ENCODE measurements around the gene ATP6V1F.

The ATP6V1F gene

GRCh38 chr7:128831994-128832879, 30.4 kb upstream of the ATP6V1F start:
- Mint-ChIP-seq H3K9me3 (no peaks in the 10 kb centered on the region), H3K36me3 (ENCODE audit: low read depth) (no peaks in the 10 kb centered on the region), H3K27ac (no peak overlapping the region), H3K4me3 (no peak overlapping the region), H3K4me1 (ENCODE audit: low read depth) (peaks cover 1% of the 10 kb centered on the region), H3K27me3 (ENCODE audit: low read depth) (peaks cover 52% of the 10 kb centered on the region)

GRCh38 chr7:128832880-128833147, 29.8 kb upstream of the ATP6V1F start:
- H3K4me1 Mint-ChIP-seq (ENCODE audit: low read depth), result peaks cover 1% of the 10 kb centered on the region
- no peaks in the 10 kb centered on the region for H3K36me3 Mint-ChIP-seq (ENCODE audit: low read depth)
- no peak overlapping the region for H3K4me3 Mint-ChIP-seq
- peaks cover 51% of the 10 kb centered on the region for H3K27me3 Mint-ChIP-seq (ENCODE audit: low read depth)
- H3K27ac Mint-ChIP-seq, result no peak overlapping the region
- H3K9me3 Mint-ChIP-seq, result no peaks in the 10 kb centered on the region

GRCh38 chr7:128833148-128833945, 29.3 kb upstream of the ATP6V1F start:
- Mint-ChIP-seq H3K4me3 (no peak overlapping the region), H3K9me3 (no peaks in the 10 kb centered on the region), H3K4me1 (ENCODE audit: low read depth) (peaks cover 1% of the 10 kb centered on the region), H3K27me3 (ENCODE audit: low read depth) (peaks cover 46% of the 10 kb centered on the region), H3K36me3 (ENCODE audit: low read depth) (no peaks in the 10 kb centered on the region), H3K27ac (no peak overlapping the region)

DNA sequence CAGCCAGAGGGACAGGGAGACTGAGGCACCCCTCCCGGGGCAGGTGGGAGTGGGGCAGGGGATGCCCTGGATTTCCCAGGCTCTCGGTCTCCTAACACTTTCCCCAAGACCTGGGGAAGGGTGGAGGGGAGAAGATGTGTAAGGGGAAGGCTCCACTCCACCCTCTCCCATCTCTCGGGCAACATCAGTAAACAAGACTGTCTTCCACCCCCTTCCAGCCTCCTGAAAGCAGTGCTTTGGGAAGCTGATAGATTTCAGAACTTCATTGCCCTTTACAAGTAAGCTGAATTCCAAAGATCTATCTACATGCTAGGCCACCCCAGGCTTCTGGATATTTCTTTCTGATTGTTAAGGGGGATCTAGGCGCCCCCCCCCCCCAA, 28.7 kb upstream of the ATP6V1F start:
- H3K4me3 Mint-ChIP-seq, result no peak overlapping the region
- H3K4me1 Mint-ChIP-seq (ENCODE audit: low read depth), result peaks cover 1% of the 10 kb centered on the region
- no peak overlapping the region for H3K27ac Mint-ChIP-seq
- H3K9me3 Mint-ChIP-seq, result no peaks in the 10 kb centered on the region
- peaks cover 40% of the 10 kb centered on the region for H3K27me3 Mint-ChIP-seq (ENCODE audit: low read depth)
- no peaks in the 10 kb centered on the region for H3K36me3 Mint-ChIP-seq (ENCODE audit: low read depth)

DNA sequence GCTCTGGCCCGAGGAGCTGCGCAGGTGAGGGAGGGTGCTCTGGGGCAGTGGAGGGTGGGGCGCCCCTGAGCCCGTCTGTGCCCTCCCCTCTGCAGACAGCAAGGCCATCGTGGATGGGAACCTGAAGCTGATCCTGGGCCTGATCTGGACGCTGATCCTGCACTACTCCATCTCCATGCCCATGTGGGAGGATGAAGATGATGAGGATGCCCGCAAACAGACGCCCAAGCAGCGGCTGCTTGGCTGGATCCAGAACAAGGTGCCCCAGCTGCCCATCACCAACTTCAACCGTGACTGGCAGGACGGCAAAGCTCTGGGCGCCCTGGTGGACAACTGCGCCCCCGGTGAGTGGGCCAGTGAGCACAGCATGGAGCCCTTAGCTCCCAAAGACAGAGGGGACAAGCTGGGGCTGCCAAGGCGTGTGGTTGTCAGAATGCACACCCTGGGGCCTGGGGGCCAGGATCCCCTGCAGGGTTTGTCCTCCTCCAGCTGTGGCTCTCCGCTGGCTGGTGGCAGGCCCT, 27.4 kb upstream of the ATP6V1F start:
- Mint-ChIP-seq H3K4me3 (no peak overlapping the region), H3K36me3 (ENCODE audit: low read depth) (no peaks in the 10 kb centered on the region), H3K27me3 (ENCODE audit: low read depth) (peaks cover 31% of the 10 kb centered on the region), H3K27ac (no peak overlapping the region), H3K4me1 (ENCODE audit: low read depth) (peaks cover 1% of the 10 kb centered on the region), H3K9me3 (no peaks in the 10 kb centered on the region)

- H3K9me3 Mint-ChIP-seq, result no peaks in the 10 kb centered on the region
- no peak overlapping the region for H3K27ac Mint-ChIP-seq
- H3K4me1 Mint-ChIP-seq (ENCODE audit: low read depth), result peaks cover 1% of the 10 kb centered on the region
- no peak overlapping the region for H3K4me3 Mint-ChIP-seq
- no peaks in the 10 kb centered on the region for H3K36me3 Mint-ChIP-seq (ENCODE audit: low read depth)
- peaks cover 25% of the 10 kb centered on the region for H3K27me3 Mint-ChIP-seq (ENCODE audit: low read depth)
These were observed 26.6 kb upstream of the ATP6V1F start for GRCh38 chr7:128835790-128836641.

- Mint-ChIP-seq H3K27ac (no peak overlapping the region), H3K9me3 (no peaks in the 10 kb centered on the region)
These were observed 25.8 kb upstream of the ATP6V1F start for GRCh38 chr7:128836729-128837348.

DNA sequence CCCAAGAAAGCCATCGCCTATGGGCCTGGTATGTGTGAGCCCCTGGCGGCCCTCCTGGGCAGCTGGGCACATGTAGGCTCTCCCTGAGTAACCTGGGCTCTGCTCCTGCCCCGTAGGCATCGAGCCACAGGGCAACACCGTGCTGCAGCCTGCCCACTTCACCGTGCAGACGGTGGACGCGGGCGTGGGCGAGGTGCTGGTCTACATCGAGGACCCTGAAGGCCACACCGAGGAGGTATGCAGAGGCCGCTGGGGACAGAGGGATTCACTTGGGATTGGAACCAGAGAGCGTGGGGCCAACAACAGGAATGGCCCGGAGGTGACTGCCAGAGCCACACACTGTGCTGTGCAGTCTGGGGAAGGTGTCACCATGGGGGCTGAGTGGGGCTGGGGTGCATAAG, 25.1 kb upstream of the ATP6V1F start:
- Mint-ChIP-seq H3K9me3 (no peaks in the 10 kb centered on the region), H3K4me1 (ENCODE audit: low read depth) (peaks cover 2% of the 10 kb centered on the region), H3K4me3 (no peak overlapping the region), H3K27me3 (ENCODE audit: low read depth) (peaks cover 14% of the 10 kb centered on the region), H3K27ac (no peak overlapping the region), H3K36me3 (ENCODE audit: low read depth) (no peaks in the 10 kb centered on the region)

More at GRCh38 chr7:128836729-128837348, 25.8 kb upstream of the ATP6V1F start:
- H3K4me1 Mint-ChIP-seq (ENCODE audit: low read depth), result no peaks in the 10 kb centered on the region
- no peaks in the 10 kb centered on the region for H3K36me3 Mint-ChIP-seq (ENCODE audit: low read depth)
- peaks cover 20% of the 10 kb centered on the region for H3K27me3 Mint-ChIP-seq (ENCODE audit: low read depth)
- H3K4me3 Mint-ChIP-seq, result no peak overlapping the region

DNA sequence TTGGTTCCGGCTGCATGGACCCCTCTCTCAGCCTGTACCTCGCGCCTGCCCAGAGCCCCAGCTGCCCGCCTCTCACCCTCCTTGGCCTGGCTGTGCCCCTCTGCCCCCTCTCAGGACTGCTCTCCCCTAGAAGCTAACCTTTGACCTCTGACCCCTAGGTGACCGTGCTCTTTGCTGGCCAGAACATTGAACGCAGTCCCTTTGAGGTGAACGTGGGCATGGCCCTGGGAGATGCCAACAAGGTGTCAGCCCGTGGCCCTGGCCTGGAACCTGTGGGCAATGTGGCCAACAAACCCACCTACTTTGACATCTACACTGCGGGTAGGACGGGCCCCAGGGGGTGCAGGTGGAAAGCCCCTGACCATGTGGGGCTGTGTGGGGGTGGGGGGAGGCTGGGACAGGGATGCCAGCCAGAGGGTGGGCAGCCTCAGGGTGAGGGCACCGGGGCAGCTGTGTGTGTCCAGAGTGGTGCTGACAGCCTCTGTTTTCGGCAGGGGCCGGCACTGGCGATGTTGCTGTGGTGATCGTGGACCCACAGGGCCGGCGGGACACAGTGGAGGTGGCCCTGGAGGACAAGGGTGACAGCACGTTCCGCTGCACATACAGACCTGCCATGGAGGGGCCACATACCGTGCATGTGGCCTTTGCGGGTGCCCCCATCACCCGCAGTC, 24.4 kb upstream of the ATP6V1F start:
- H3K4me3 Mint-ChIP-seq, result no peak overlapping the region
- H3K36me3 Mint-ChIP-seq (ENCODE audit: low read depth), result no peaks in the 10 kb centered on the region
- peaks cover 2% of the 10 kb centered on the region for H3K4me1 Mint-ChIP-seq (ENCODE audit: low read depth)
- H3K9me3 Mint-ChIP-seq, result no peaks in the 10 kb centered on the region
- no peak overlapping the region for H3K27ac Mint-ChIP-seq
- peaks cover 13% of the 10 kb centered on the region for H3K27me3 Mint-ChIP-seq (ENCODE audit: low read depth)

DNA sequence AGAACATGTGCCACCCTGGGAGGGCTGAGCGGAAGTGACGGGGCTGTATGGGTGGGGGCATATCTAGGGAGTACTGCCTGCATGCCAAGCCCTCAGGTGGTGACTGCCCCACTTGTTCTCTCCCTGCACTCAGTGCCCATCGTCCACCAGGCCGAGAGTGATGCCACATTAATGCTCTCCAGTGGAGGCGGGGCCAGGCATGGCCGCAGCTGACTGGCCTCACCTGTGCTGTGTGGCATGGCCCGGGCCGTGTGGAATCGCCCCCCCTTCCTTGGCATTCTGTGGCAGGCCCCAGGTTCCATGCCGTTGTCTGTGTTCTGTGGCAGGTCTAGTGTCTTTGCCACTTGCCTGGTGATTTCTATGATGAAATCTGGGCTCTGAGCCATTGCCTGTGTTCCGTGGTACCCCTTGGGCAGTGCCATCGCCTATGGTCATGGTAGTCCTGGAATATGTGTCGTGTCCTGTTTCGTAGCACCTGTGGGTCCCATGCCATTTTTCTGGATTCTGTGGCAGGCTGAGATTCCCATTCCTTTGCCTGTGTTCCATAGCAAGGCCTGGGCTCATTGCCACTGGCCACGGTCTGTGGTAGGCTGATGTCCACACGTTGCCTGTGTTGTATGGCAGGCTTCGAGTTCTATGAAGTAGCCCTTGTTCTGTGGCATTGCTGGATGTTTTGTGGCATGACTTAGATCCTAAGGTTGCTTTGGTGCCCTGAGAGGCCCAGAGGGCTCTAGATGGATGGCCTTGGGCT, 23.5 kb upstream of the ATP6V1F start:
- H3K36me3 Mint-ChIP-seq (ENCODE audit: low read depth), result no peaks in the 10 kb centered on the region
- no peak overlapping the region for H3K27ac Mint-ChIP-seq
- H3K4me3 Mint-ChIP-seq, result no peak overlapping the region
- peaks cover 2% of the 10 kb centered on the region for H3K4me1 Mint-ChIP-seq (ENCODE audit: low read depth)
- H3K9me3 Mint-ChIP-seq, result no peaks in the 10 kb centered on the region
- peaks cover 6% of the 10 kb centered on the region for H3K27me3 Mint-ChIP-seq (ENCODE audit: low read depth)

GRCh38 chr7:128839751-128840177, 22.9 kb upstream of the ATP6V1F start:
- H3K4me1 Mint-ChIP-seq (ENCODE audit: low read depth), result peaks cover 2% of the 10 kb centered on the region
- H3K4me3 Mint-ChIP-seq, result no peak overlapping the region
- no peak overlapping the region for H3K27ac Mint-ChIP-seq
- H3K36me3 Mint-ChIP-seq (ENCODE audit: low read depth), result no peaks in the 10 kb centered on the region
- H3K9me3 Mint-ChIP-seq, result no peaks in the 10 kb centered on the region
- H3K27me3 Mint-ChIP-seq (ENCODE audit: low read depth), result peaks cover under 1% of the 10 kb centered on the region

DNA sequence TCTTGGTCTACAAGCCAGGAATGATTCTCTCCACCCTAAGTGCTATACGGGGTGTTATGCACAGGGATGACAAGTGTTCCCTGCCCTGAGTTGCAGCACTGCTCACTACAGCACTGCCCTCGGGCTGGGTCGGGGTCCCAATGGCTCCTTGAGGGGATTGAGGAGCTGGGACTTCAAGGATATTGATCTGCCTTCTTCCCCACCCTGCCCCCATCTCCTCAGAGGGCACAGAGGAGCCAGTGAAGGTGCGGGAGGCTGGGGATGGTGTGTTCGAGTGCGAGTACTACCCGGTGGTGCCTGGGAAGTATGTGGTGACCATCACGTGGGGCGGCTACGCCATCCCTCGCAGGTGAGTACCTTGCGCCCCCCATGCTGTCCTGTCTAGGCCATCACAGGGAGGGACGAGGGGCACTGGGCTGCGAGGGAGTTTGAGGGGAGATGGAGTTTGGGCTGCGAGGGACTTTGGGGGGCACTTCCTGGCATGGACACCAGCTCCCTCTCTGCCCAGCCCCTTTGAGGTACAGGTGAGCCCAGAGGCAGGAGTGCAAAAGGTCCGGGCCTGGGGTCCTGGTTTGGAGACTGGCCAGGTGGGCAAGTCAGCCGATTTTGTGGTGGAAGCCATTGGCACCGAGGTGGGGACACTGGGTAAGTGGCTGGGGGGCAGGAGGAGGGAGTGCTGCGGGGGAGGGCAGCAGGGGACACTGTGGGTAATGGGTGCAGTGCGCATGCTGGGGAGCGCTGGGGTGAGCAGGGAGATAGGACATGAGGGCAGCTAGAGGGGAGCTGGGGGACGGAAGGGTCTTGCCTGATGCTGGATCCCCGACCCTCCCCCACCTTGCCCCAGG, 22.1 kb upstream of the ATP6V1F start:
- no peaks in the 10 kb centered on the region for H3K36me3 Mint-ChIP-seq (ENCODE audit: low read depth)
- H3K27ac Mint-ChIP-seq, result no peak overlapping the region
- H3K9me3 Mint-ChIP-seq, result no peaks in the 10 kb centered on the region
- no peaks in the 10 kb centered on the region for H3K27me3 Mint-ChIP-seq (ENCODE audit: low read depth)
- H3K4me3 Mint-ChIP-seq, result no peak overlapping the region
- H3K4me1 Mint-ChIP-seq (ENCODE audit: low read depth), result peaks cover 2% of the 10 kb centered on the region
